GM10248 (cell line): ENCODE results near the gene DDX60.

Experiments
- CTCF ChIA-PET: fragments of 300-600 bp; sonication (Branson Sonifier 250); formaldehyde crosslinking; extraction: SDS; loops from one replicate; lab custom pipeline; 2021; ENCODE audit warnings: antibody characterized with exemption; lab: Yijun Ruan, JAX
- POLR2A ChIA-PET: fragments of 350-650 bp; sonication (Branson Sonifier 250); formaldehyde crosslinking; extraction: SDS; loops from one replicate; lab custom pipeline; 2020; ENCODE audit warnings: antibody characterized with exemption; lab: Yijun Ruan, JAX
- DNase-seq: peaks from one replicate; pipeline ENCODE4 v3.0.0; 2012; ENCODE audit errors: extremely low spot score
- CTCF ChIP-seq: IDR thresholded peaks from 2 replicates; pipeline ENCODE4 v1.5.1; 2012; ENCODE audit warnings: mild to moderate bottlenecking, low read depth; ENCODE audit errors: extremely low read depth, missing control alignments, control extremely low read depth

DDX60 gene

GRCh38 chr4:168321006-168321405 lies 2.5 kb upstream of the DDX60 start:
- ChIA-PET POLR2A (no interaction called here), CTCF (no interaction called here)
- no peak for TF ChIP-seq CTCF
- no peak for DNase-seq

GRCh38 chr4:168319486-168320019 lies 1.0 kb upstream of the DDX60 start:
- TF ChIP-seq CTCF = no peak
- POLR2A ChIA-PET = no interaction called here
- CTCF ChIA-PET = no interaction called here
- no peak for DNase-seq

GRCh38 chr4:168317621-168318020 lies 931 bp downstream of the DDX60 start:
- TF ChIP-seq CTCF = no peak
- ChIA-PET CTCF (interaction anchor here (1.1 to 1.4 kb wide), 3 partner anchors 29 to 268 kb away, joined by 3 read pairs; no protein-coding TSS in a partner anchor), POLR2A (no interaction called here)
- DNase-seq = no peak

- no peak for TF ChIP-seq CTCF
- no peak for DNase-seq
- ChIA-PET CTCF (interaction anchor here (1.2 kb wide), 1 partner anchor 13 kb away, joined by 4 read pairs; no protein-coding TSS in a partner anchor), POLR2A (no interaction called here)
Observed at GRCh38 chr4:168309781-168310180, 8.8 kb downstream of the DDX60 start.

GRCh38 chr4:168308912-168309311 lies 9.6 kb downstream of the DDX60 start:
- POLR2A ChIA-PET = no interaction called here
- CTCF ChIA-PET = interaction anchor here (1.2 kb wide), 1 partner anchor 12 kb away, joined by 4 read pairs; no protein-coding TSS in a partner anchor
- DNase-seq = no peak
- no peak for TF ChIP-seq CTCF

- DNase-seq = no peak
- CTCF ChIA-PET = no interaction called here
- no peak for TF ChIP-seq CTCF
Observed at GRCh38 chr4:168306476-168306875, 12.1 kb downstream of the DDX60 start.

More at GRCh38 chr4:168306476-168306875, 12.1 kb downstream of the DDX60 start:
- POLR2A ChIA-PET = no interaction called here
